Loucy (cell line): ENCODE results near the gene EIF4E3.

Experiments used
- EZH2phosphoT487 ChIP-seq: fragments of 200-600 bp; IDR thresholded peaks from 2 replicates; pipeline ENCODE4 v1.6.1; 2018; ENCODE audit warnings: antibody characterized with exemption, mild to moderate bottlenecking, moderate library complexity, borderline replicate concordance
- TF ChIP-seq, protein P1 (sequence below): fragments of 200-600 bp; sonication (generic); conservative IDR thresholded peaks from 2 replicates; pipeline ENCODE4 v1.5.1; 2014; ENCODE audit warnings: mild to moderate bottlenecking, antibody characterized with exemption, low read length

DNA sequence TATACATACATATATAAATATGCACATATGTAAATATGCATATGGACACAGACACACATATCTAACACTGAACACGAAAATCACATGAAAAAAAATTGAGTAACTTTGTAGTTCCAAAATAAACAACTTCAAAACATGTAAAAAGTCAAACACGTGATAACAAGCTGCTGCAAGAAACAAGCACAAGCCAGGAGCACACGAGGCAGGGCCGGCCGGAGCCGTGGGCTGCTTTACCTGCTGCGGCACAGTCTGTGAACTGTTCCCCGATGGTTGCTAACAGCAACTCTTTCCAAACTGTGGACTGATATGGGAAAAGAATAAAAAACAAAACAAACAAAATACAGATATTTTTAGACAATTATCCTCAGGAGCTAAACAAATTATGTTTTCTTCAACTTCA, 31.6 kb downstream of the EIF4E3 start:
- TF ChIP-seq, protein P1, sequence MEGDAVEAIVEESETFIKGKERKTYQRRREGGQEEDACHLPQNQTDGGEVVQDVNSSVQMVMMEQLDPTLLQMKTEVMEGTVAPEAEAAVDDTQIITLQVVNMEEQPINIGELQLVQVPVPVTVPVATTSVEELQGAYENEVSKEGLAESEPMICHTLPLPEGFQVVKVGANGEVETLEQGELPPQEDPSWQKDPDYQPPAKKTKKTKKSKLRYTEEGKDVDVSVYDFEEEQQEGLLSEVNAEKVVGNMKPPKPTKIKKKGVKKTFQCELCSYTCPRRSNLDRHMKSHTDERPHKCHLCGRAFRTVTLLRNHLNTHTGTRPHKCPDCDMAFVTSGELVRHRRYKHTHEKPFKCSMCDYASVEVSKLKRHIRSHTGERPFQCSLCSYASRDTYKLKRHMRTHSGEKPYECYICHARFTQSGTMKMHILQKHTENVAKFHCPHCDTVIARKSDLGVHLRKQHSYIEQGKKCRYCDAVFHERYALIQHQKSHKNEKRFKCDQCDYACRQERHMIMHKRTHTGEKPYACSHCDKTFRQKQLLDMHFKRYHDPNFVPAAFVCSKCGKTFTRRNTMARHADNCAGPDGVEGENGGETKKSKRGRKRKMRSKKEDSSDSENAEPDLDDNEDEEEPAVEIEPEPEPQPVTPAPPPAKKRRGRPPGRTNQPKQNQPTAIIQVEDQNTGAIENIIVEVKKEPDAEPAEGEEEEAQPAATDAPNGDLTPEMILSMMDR: no peak
- TF ChIP-seq EZH2phosphoT487: no peak
